ENCODE results near the gene PLCD3. TPM values are rescaled to one million over a fixed set of nuclear protein-coding genes. Genes with fewer than 3 reads are reported as not detected.
"Not testable (repeated sequence)": the region's sequence is repeated elsewhere in the genome, so short reads cannot be mapped to it uniquely, and the experiment has no call there.

Gene PLCD3
- total RNA-seq, 1 donor from 2014 or later, result 12.7 TPM

- peak; percentile 95 to 98 for DNase-seq (ENCODE audit: low read depth in 2 of 2)
These were observed 3.1 kb upstream of the PLCD3 start, which contains the start of gene ACBD4 for GRCh38 chr17:45135192-45135977. Gene ACBD4 (plus strand): TSS chr17:45135687. CDS start chr17:45136145, 458 bp downstream.

- DNase-seq (ENCODE audit: low read depth in 2 of 2), result peak; percentile 64 to 88
These were observed 503 bp upstream of the PLCD3 start for GRCh38 chr17:45132572-45133463.

GRCh38 chr17:45131616-45132319, 547 bp downstream of the PLCD3 start:
- DNase-seq (ENCODE audit: low read depth in 2 of 2), result peak in 1 of 2 donors; percentile 35

- no peak for DNase-seq (ENCODE audit: low read depth in 2 of 2)
These were observed 1.4 kb downstream of the PLCD3 start for GRCh38 chr17:45130681-45131615.

GRCh38 chr17:45129940-45130680, 2.2 kb downstream of the PLCD3 start:
- DNase-seq (ENCODE audit: low read depth in 2 of 2), result no peak

GRCh38 chr17:45129426-45129939, 2.8 kb downstream of the PLCD3 start:
- DNase-seq (ENCODE audit: low read depth in 2 of 2), result no peak

- no peak for DNase-seq (ENCODE audit: low read depth in 2 of 2)
These were observed 3.3 kb downstream of the PLCD3 start for GRCh38 chr17:45128989-45129388.

GRCh38 chr17:45128331-45128730, 4.0 kb downstream of the PLCD3 start:
- DNase-seq (ENCODE audit: low read depth in 2 of 2), result no peak

- peak in 1 of 2 donors; percentile 73 for DNase-seq (ENCODE audit: low read depth in 2 of 2)
These were observed 4.6 kb downstream of the PLCD3 start for GRCh38 chr17:45127548-45128300.

GRCh38 chr17:45127207-45127547, 5.1 kb downstream of the PLCD3 start:
- no peak for DNase-seq (ENCODE audit: low read depth in 2 of 2)

- DNase-seq (ENCODE audit: low read depth in 2 of 2), result no peak
These were observed 6.8 kb downstream of the PLCD3 start for GRCh38 chr17:45125509-45125908.

- not testable (repeated sequence) for DNase-seq (ENCODE audit: low read depth in 2 of 2)
These were observed 7.6 kb downstream of the PLCD3 start for GRCh38 chr17:45124797-45125122.

GRCh38 chr17:45123930-45124796, 8.2 kb downstream of the PLCD3 start:
- peak; percentile 77 to 96 for DNase-seq (ENCODE audit: low read depth in 2 of 2)

- no peak for DNase-seq (ENCODE audit: low read depth in 2 of 2)
These were observed 9.1 kb downstream of the PLCD3 start for GRCh38 chr17:45123076-45123770.

GRCh38 chr17:45121055-45121454, 11.3 kb downstream of the PLCD3 start:
- no peak for DNase-seq (ENCODE audit: low read depth in 2 of 2)

- no peak for DNase-seq (ENCODE audit: low read depth in 2 of 2)
These were observed 11.8 kb downstream of the PLCD3 start for GRCh38 chr17:45120558-45120957.

- DNase-seq (ENCODE audit: low read depth in 2 of 2), result no peak
These were observed 12.4 kb downstream of the PLCD3 start for GRCh38 chr17:45119964-45120363.

GRCh38 chr17:45118691-45119090, 13.6 kb downstream of the PLCD3 start:
- no peak for DNase-seq (ENCODE audit: low read depth in 2 of 2)
